ENCODE data around the gene GNRH2. TPM values are rescaled to one million over a fixed set of nuclear protein-coding genes. Genes with fewer than 3 reads are reported as not detected.
"Not testable (repeated sequence)": the region's sequence is repeated elsewhere in the genome, so short reads cannot be mapped to it uniquely, and the experiment has no call there.

GNRH2 gene
- total and polyA plus RNA-seq, 12 donors, result 0.47 TPM; not detected in 11

GRCh38 chr20:3051385-3052019 is 8.1 kb downstream of the GNRH2 start:
- DNase-seq, result no peak
- Histone ChIP-seq H3K4me1 (peaks cover 8 to 14% (median 11%) of the 10 kb centered on the region in 9 donors), H3K9me3 (no peaks in the 10 kb centered on the region), H3K36me3 (peaks cover 0 to 31% (median 13%) of the 10 kb centered on the region in 9 donors), H3K4me3 (no peak overlapping the region), H3K27me3 (no peaks in the 10 kb centered on the region), H3K27ac (no peak overlapping the region)
- WGBS, 2 donors, result 72 to 79% methylated on average over 7 of the region's 7 CpGs
- intact Hi-C loops (cut with DNase I), result loop anchor here in 9 of 10 donors (2.0 to 10.0 kb wide), 4 partner anchors 61 to 263 kb away; no protein-coding TSS in a partner anchor
- no peak for TF ChIP-seq CTCF (IDR thresholded peaks at IDR 0.05)
- no peak for ATAC-seq

- Histone ChIP-seq H3K4me1 (no peaks in the 10 kb centered on the region), H3K4me3 (no peak overlapping the region), H3K27ac (no peak overlapping the region), H3K9me3 (peaks cover 0 to 6% (median 0%) of the 10 kb centered on the region in 11 donors), H3K36me3 (no peaks in the 10 kb centered on the region), H3K27me3 (no peaks in the 10 kb centered on the region)
- ATAC-seq, result no peak
- intact Hi-C loops (cut with DNase I), result loop anchor here in 6 of 10 donors (5.0 to 10.0 kb wide), 2 partner anchors 48 to 255 kb away; no protein-coding TSS in a partner anchor
- DNase-seq, result no peak
- 91 to 96% methylated on average over 3 of the region's 3 CpGs for WGBS, 2 donors
- no peak for TF ChIP-seq CTCF (IDR thresholded peaks at IDR 0.05)
These were observed 16.1 kb downstream of the GNRH2 start for GRCh38 chr20:3059489-3059888.

GRCh38 chr20:3064119-3064518 is 20.7 kb downstream of the GNRH2 start:
- 81 to 83% methylated on average over 6 of the region's 6 CpGs for WGBS, 2 donors
- ATAC-seq; intact Hi-C loops (cut with DNase I); H3K27me3 ChIP-seq; H3K36me3 ChIP-seq; H3K4me3 ChIP-seq; H3K27ac ChIP-seq; H3K4me1 ChIP-seq; H3K9me3 ChIP-seq; DNase-seq: not testable (repeated sequence)

- intact Hi-C loops (cut with DNase I), result no loop called here
- DNase-seq, result no peak
- no peak for ATAC-seq
- TF ChIP-seq CTCF (IDR thresholded peaks at IDR 0.05), result no peak
- H3K9me3 ChIP-seq, result peaks cover 0 to 2% (median 0%) of the 10 kb centered on the region in 11 donors
- peaks cover 0 to 15% (median 10%) of the 10 kb centered on the region in 9 donors for H3K4me1 ChIP-seq
- H3K36me3 ChIP-seq, result no peaks in the 10 kb centered on the region
- peaks cover 0 to 22% (median 15%) of the 10 kb centered on the region in 7 donors for H3K27me3 ChIP-seq
- no peak overlapping the region for H3K4me3 ChIP-seq
- 83 to 88% methylated on average over 23 of the region's 23 CpGs for WGBS, 2 donors
- no peak overlapping the region for H3K27ac ChIP-seq
These were observed 24.0 kb downstream of the GNRH2 start for GRCh38 chr20:3067139-3068014.

Data from heart right ventricle (tissue), 16 donors.